ENCODE results near the gene ERCC4. TPM values are rescaled to one million over a fixed set of nuclear protein-coding genes. Genes with fewer than 3 reads are reported as not detected.
A peak's percentile ranks its signal among the peaks of the same experiment; 100 is the strongest.

The ERCC4 gene
- total and polyA plus RNA-seq, 8 donors = 1.2 to 6.7 (median 4.9) TPM

DNA sequence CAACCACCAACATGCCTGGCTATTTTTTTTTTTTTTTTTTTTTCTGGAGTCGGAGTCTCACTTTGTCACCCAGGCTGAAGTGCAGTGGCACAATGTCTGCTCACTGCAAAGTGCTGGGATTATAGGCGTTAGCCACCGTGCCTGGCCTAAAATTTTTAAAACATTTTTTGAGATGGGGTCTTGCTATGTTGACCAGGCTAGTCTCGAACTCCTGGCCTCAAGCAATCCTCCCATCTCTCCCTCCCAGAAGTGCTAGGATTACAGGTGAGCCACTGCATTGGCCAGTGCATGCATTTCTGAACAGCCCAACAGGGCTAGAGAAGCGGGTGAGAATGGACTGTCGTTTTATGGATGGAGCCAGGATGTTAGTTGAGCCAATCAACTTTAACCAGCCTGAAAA lies 72.4 kb downstream of the ERCC4 start:
- Histone ChIP-seq H3K4me3 (no peak overlapping the region), H3K9me3 (no peaks in the 10 kb centered on the region), H3K36me3 (no peaks in the 10 kb centered on the region), H3K27me3 (no peaks in the 10 kb centered on the region), H3K4me1 (no peaks in the 10 kb centered on the region), H3K27ac (no peak overlapping the region)
- FAIRE-seq (no peak), ATAC-seq (no peak), DNase-seq (no peak)
- WGBS, 2 donors = 88 to 93% methylated on average over 6 of the region's 6 CpGs
- intact Hi-C loops (cut with DNase I) = no loop called here
- TF ChIP-seq, protein P1, sequence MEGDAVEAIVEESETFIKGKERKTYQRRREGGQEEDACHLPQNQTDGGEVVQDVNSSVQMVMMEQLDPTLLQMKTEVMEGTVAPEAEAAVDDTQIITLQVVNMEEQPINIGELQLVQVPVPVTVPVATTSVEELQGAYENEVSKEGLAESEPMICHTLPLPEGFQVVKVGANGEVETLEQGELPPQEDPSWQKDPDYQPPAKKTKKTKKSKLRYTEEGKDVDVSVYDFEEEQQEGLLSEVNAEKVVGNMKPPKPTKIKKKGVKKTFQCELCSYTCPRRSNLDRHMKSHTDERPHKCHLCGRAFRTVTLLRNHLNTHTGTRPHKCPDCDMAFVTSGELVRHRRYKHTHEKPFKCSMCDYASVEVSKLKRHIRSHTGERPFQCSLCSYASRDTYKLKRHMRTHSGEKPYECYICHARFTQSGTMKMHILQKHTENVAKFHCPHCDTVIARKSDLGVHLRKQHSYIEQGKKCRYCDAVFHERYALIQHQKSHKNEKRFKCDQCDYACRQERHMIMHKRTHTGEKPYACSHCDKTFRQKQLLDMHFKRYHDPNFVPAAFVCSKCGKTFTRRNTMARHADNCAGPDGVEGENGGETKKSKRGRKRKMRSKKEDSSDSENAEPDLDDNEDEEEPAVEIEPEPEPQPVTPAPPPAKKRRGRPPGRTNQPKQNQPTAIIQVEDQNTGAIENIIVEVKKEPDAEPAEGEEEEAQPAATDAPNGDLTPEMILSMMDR (IDR thresholded peaks at IDR 0.05) = no peak

DNA sequence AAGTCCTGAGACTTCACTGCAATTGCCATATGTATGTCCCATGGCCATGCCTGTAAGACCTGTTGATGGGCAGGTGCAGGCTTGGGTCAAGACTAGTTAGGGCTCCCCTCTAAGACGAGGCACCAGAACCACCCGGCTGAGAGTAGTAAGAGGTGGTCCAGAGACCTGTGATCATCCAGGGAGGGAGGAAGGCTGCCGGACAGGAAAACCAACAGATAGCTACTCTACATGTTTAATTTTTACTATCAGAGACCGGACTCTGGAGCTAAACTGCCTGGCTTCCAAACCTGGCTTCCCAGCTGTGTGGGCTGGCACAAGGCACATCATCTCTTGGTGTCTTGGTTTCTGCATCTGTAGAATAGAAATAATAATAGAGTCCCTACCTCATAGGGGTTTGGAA lies 73.0 kb downstream of the ERCC4 start:
- FAIRE-seq = no peak
- Histone ChIP-seq H3K27me3 (no peaks in the 10 kb centered on the region), H3K4me3 (no peak overlapping the region), H3K9me3 (no peaks in the 10 kb centered on the region), H3K27ac (no peak overlapping the region), H3K4me1 (peaks cover 0 to 2% (median 0%) of the 10 kb centered on the region in 3 donors), H3K36me3 (no peaks in the 10 kb centered on the region)
- no peak for DNase-seq
- TF ChIP-seq, protein P1 (IDR thresholded peaks at IDR 0.05) = no peak
- no peak for ATAC-seq
- intact Hi-C loops (cut with DNase I) = no loop called here
- 86 to 88% methylated on average over 4 of the region's 4 CpGs for WGBS, 2 donors

DNA sequence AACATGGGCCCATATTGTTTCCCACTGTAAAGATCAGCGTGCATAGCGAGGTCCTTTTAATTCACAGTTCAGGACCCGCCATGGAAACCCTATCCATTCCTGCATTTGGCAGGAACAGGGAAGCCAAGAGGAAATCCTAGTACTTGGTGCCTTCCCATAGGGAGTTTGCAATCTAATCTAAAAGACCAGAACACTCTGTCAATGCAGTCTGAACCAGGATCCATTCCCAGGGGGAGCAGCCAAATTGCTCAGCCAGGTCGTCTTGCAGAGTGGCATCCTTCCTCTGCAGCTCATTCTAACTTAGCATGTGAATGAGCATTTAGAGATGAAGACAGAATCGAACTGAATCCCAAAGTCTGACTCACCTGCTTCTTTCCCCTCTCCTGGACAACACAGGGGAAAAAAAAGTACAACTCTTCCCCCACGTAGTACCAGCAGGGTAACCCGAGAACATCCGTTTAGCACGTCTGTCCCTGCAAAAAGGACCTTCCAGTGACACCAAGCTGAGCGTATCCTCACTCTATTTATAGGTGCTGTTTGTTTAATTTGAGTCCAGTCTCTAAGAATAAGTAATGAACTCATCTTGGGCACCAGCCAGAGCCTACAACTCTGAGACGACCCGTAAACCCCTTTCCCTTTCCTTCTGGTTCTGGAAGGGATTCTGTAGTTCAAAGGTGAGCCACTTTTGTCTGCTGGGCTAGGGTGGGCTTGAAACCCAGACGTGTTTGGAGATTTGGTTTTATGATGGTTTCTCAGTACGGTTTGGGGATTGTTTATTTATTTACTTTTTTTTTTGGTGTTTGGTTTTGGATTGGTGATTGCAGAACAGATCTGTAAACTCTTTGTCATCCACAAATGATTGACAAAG lies 74.5 kb downstream of the ERCC4 start:
- no peak for DNase-seq
- Histone ChIP-seq H3K4me3 (no peak overlapping the region), H3K36me3 (no peaks in the 10 kb centered on the region), H3K9me3 (no peaks in the 10 kb centered on the region), H3K27ac (no peak overlapping the region), H3K4me1 (peaks cover 0 to 3% (median 0%) of the 10 kb centered on the region in 3 donors), H3K27me3 (no peaks in the 10 kb centered on the region)
- ATAC-seq = peak in 2 of 4 donors; percentile 29 to 43
- 49 to 60% methylated on average over 14 of the region's 14 CpGs for WGBS, 2 donors
- FAIRE-seq = no peak
- intact Hi-C loops (cut with DNase I) = no loop called here
- TF ChIP-seq, protein P1 (IDR thresholded peaks at IDR 0.05) = no peak

DNA sequence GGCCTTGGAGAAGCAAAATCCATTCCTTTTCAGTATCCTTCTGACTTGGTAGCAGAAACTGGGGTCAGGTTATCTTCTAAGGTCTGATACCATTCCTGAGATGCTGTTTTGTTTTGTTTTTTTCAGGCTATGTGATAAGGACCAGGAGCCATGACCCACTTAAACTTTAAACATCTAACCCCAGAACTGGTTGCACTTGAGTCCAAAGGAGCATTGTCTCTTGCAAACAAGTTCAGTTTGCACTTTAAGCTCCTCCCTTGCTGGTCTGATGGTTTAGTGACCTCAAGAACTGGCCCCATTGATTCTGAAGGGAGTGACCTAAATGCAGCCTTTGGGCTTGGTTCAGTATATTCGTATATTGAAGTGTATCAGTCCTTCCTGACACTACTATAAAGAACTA lies 75.2 kb downstream of the ERCC4 start:
- Histone ChIP-seq H3K27me3 (no peaks in the 10 kb centered on the region), H3K4me1 (peaks cover 0 to 3% (median 0%) of the 10 kb centered on the region in 3 donors), H3K4me3 (no peak overlapping the region), H3K27ac (no peak overlapping the region), H3K9me3 (no peaks in the 10 kb centered on the region), H3K36me3 (no peaks in the 10 kb centered on the region)
- no peak for ATAC-seq
- no peak for DNase-seq
- 85 to 87% methylated on average over 1 of the region's 1 CpG for WGBS, 2 donors
- intact Hi-C loops (cut with DNase I) = no loop called here
- no peak for FAIRE-seq
- TF ChIP-seq, protein P1 (IDR thresholded peaks at IDR 0.05) = no peak

DNA sequence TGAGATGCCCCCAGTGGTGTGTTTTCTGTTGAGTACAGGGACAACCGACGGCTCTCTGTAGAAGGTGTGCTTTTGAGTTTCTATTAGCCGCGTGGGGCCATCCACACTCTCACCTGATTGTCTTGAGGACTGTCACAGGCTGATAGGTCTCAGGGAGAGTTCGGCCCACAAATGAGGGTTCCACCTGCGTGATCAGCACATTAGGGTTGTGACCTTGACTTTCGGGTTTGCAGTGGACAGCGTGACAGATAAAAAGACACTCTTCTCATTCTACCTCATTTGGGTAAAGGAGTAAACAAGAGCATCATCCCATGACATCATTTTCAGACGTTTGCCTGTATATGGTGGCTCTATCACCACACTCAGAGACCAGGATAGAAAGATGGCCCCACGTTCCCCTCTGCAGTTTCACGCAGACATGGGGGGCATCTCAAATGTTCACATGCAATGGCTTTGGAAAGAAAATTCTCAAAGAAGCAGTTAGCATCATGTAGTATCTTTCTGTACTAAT lies 76.9 kb downstream of the ERCC4 start:
- TF ChIP-seq, protein P1 (IDR thresholded peaks at IDR 0.05) = no peak
- Histone ChIP-seq H3K27me3 (no peaks in the 10 kb centered on the region), H3K27ac (no peak overlapping the region), H3K4me3 (no peak overlapping the region), H3K36me3 (no peaks in the 10 kb centered on the region), H3K9me3 (no peaks in the 10 kb centered on the region), H3K4me1 (peaks cover 0 to 3% (median 0%) of the 10 kb centered on the region in 3 donors)
- WGBS, 2 donors = 73 to 83% methylated on average over 11 of the region's 11 CpGs
- no peak for FAIRE-seq
- intact Hi-C loops (cut with DNase I) = no loop called here
- DNase-seq = no peak
- no peak for ATAC-seq
